HG03097 (cell line): Measurements from ENCODE around the gene CD81.

Source experiments
- ATAC-seq: cut with Tn5 transposase; IDR thresholded peaks from one replicate; pipeline ENCODE4 v1.9.1; 2021; ENCODE audit not compliant: unreplicated experiment, low FRiP score

The CD81 gene

GRCh38 chr11:2374456-2375201 lies 2.5 kb upstream of the CD81 start:
- ATAC-seq: no peak

GRCh38 chr11:2375341-2375853 lies 1.7 kb upstream of the CD81 start:
- no peak for ATAC-seq

- ATAC-seq: no peak
These were observed 1.1 kb upstream of the CD81 start for GRCh38 chr11:2375964-2376551.

GRCh38 chr11:2377511-2378443 lies 667 bp downstream of the CD81 start:
- ATAC-seq: no peak

- no peak for ATAC-seq
These were observed 1.6 kb downstream of the CD81 start for GRCh38 chr11:2378527-2379210.

- no peak for ATAC-seq
These were observed 2.5 kb downstream of the CD81 start for GRCh38 chr11:2379466-2380174.

- no peak for ATAC-seq
These were observed 3.3 kb downstream of the CD81 start for GRCh38 chr11:2380396-2380795.

GRCh38 chr11:2380807-2381350 lies 3.8 kb downstream of the CD81 start:
- ATAC-seq: no peak

- no peak for ATAC-seq
These were observed 4.5 kb downstream of the CD81 start for GRCh38 chr11:2381494-2382128.

- no peak for ATAC-seq
These were observed 5.0 kb downstream of the CD81 start for GRCh38 chr11:2382129-2382517.

- ATAC-seq: no peak
These were observed 6.1 kb downstream of the CD81 start for GRCh38 chr11:2382936-2383851.

- no peak for ATAC-seq
These were observed 7.0 kb downstream of the CD81 start for GRCh38 chr11:2383852-2384804.

GRCh38 chr11:2385156-2386151 lies 8.3 kb downstream of the CD81 start:
- ATAC-seq: no peak

- no peak for ATAC-seq
These were observed 9.5 kb downstream of the CD81 start for GRCh38 chr11:2386591-2386990.

- no peak for ATAC-seq
These were observed 10.3 kb downstream of the CD81 start for GRCh38 chr11:2387266-2387987.
